DND-41 (cell line): ENCODE data around the gene KRTAP1-1.
"Not testable (repeated sequence)": the region's sequence is repeated elsewhere in the genome, so short reads cannot be mapped to it uniquely, and the experiment has no call there.

Source experiments
- ATAC-seq: fragments of 200-7000 bp; cut with Tn5 transposase; 3 replicates; pipeline ENCODE4 v1.9.1; 2021; ENCODE audit warnings: low read depth; ENCODE audit not compliant: insufficient read depth
- DNase-seq: peaks from one replicate; pipeline ENCODE4 v3.0.0-alpha.2; 2020
- H2AFZ ChIP-seq: 2 replicates; pipeline ENCODE4 v1.6.0; 2012; ENCODE audit warnings: low read depth, low read length
- H3K27ac ChIP-seq: 2 replicates; pipeline ENCODE4 v1.5.1; 2012; ENCODE audit warnings: low read length, inconsistent platforms
- H3K27me3 ChIP-seq: fragments of 200-600 bp; sonication (generic); 2 replicates; pipeline ENCODE4 v1.6.0; 2012; ENCODE audit warnings: low read length, mild to moderate bottlenecking, inconsistent platforms; ENCODE audit not compliant: insufficient read depth, poor library complexity
- H3K36me3 ChIP-seq: 2 replicates; pipeline ENCODE4 v1.5.1; 2012; ENCODE audit warnings: low read length, inconsistent platforms; ENCODE audit not compliant: insufficient read depth
- H3K4me1 ChIP-seq: 2 replicates; pipeline ENCODE4 v1.5.1; 2012; ENCODE audit warnings: mild to moderate bottlenecking, low read length; ENCODE audit not compliant: insufficient read depth
- H3K4me2 ChIP-seq: 2 replicates; pipeline ENCODE4 v1.6.0; 2012; ENCODE audit warnings: mild to moderate bottlenecking, moderate library complexity, low read length, inconsistent platforms; ENCODE audit not compliant: insufficient read depth
- H3K4me3 ChIP-seq, 2 experiments: fragments of 200-600 bp in 1 of 2; shearing (Covaris generic) in 1 of 2; 2 replicates each; pipeline ENCODE4 v1.5.1; 2012 to 2016; ENCODE audit warnings: inconsistent platforms in 2 of 2, low read length in 2 of 2, mild to moderate bottlenecking in 2 of 2, low read depth in 1 of 2, moderate library complexity in 1 of 2
- H3K79me2 ChIP-seq: 2 replicates; pipeline ENCODE4 v1.6.0; 2012; ENCODE audit warnings: low read length, inconsistent platforms; ENCODE audit not compliant: insufficient read depth
- H3K9ac ChIP-seq: 2 replicates; pipeline ENCODE4 v1.6.0; 2012; ENCODE audit warnings: low read depth, mild to moderate bottlenecking, inconsistent platforms, low read length, moderate library complexity
- H3K9me3 ChIP-seq: 2 replicates; pipeline ENCODE4 v1.5.1; 2012; ENCODE audit warnings: low read length, moderate library complexity, mild to moderate bottlenecking, inconsistent platforms; ENCODE audit not compliant: insufficient read depth, severe bottlenecking
- H4K20me1 ChIP-seq: 2 replicates; pipeline ENCODE4 v1.6.0; 2012; ENCODE audit warnings: low read length; ENCODE audit not compliant: insufficient read depth
- CTCF ChIP-seq: IDR thresholded peaks from 2 replicates; pipeline ENCODE4 v1.5.1; 2012; ENCODE audit warnings: borderline replicate concordance, low read length, moderate library complexity, mild to moderate bottlenecking; ENCODE audit not compliant: poor library complexity, severe bottlenecking; ENCODE audit errors: extremely low read depth
- EZH2 ChIP-seq: IDR thresholded peaks from 3 replicates; pipeline ENCODE4 v1.6.1; 2012; ENCODE audit warnings: borderline replicate concordance, low read depth, mild to moderate bottlenecking, moderate library complexity, low read length, inconsistent platforms; ENCODE audit not compliant: severe bottlenecking

Gene KRTAP1-1

GRCh38 chr17:41040783-41041571 is at the start of gene KRTAP1-1:
Gene KRTAP1-1 (minus strand): TSS chr17:41041450. CDS start chr17:41041397, 53 bp downstream.
- H3K9me3 ChIP-seq, H3K4me2 ChIP-seq, H3K27me3 ChIP-seq, H4K20me1 ChIP-seq, H3K79me2 ChIP-seq, H3K4me1 ChIP-seq, H3K36me3 ChIP-seq, DNase-seq, H2AFZ ChIP-seq, ATAC-seq, H3K4me3 ChIP-seq, H3K9ac ChIP-seq, H3K27ac ChIP-seq: not testable (repeated sequence)

- H3K27ac ChIP-seq, H4K20me1 ChIP-seq, ATAC-seq, H2AFZ ChIP-seq, H3K4me2 ChIP-seq, H3K4me1 ChIP-seq, H3K9me3 ChIP-seq, H3K4me3 ChIP-seq, H3K9ac ChIP-seq, H3K79me2 ChIP-seq, DNase-seq, H3K27me3 ChIP-seq, H3K36me3 ChIP-seq: not testable (repeated sequence)
These were observed 47.6 kb upstream of the KRTAP1-1 start for GRCh38 chr17:41088760-41089352.

GRCh38 chr17:41084100-41084856 is 43.0 kb upstream of the KRTAP1-1 start, which contains the start of gene KRTAP4-7:
Gene KRTAP4-7 (plus strand): TSS chr17:41084150. CDS start chr17:41084207, 57 bp downstream.
- not testable (repeated sequence) for H3K9ac ChIP-seq, H3K9me3 ChIP-seq, H3K4me3 ChIP-seq, H2AFZ ChIP-seq, H3K27me3 ChIP-seq, H3K4me2 ChIP-seq, ATAC-seq, DNase-seq, H3K4me1 ChIP-seq, H3K79me2 ChIP-seq, H3K27ac ChIP-seq, H4K20me1 ChIP-seq, H3K36me3 ChIP-seq

GRCh38 chr17:41083427-41083826 is 42.2 kb upstream of the KRTAP1-1 start:
- H3K27ac ChIP-seq, H3K27me3 ChIP-seq, ATAC-seq, H2AFZ ChIP-seq, H3K4me3 ChIP-seq, H3K9me3 ChIP-seq, H3K9ac ChIP-seq, H3K79me2 ChIP-seq, H4K20me1 ChIP-seq, H3K4me1 ChIP-seq, DNase-seq, H3K36me3 ChIP-seq, H3K4me2 ChIP-seq: not testable (repeated sequence)

- Histone ChIP-seq H2AFZ (no peak overlapping the region), H3K9ac (no peak overlapping the region), H3K4me2 (no peak overlapping the region), H3K36me3 (no peaks in the 10 kb centered on the region), H3K27ac (no peak overlapping the region), H3K79me2 (no peaks in the 10 kb centered on the region), H4K20me1 (no peaks in the 10 kb centered on the region), H3K4me3 (no peak overlapping the region), H3K9me3 (no peaks in the 10 kb centered on the region), H3K4me1 (no peaks in the 10 kb centered on the region), H3K27me3 (no peaks in the 10 kb centered on the region)
- DNase-seq, result no peak
- TF ChIP-seq EZH2 (no peak), CTCF (no peak)
- ATAC-seq, result no peak
These were observed 41.4 kb upstream of the KRTAP1-1 start for GRCh38 chr17:41082626-41083025.
